H1 (cell line): ENCODE data around the gene OR52E8. TPM values are rescaled to one million over a fixed set of nuclear protein-coding genes. Genes with fewer than 3 reads are reported as not detected.
A peak's percentile ranks its signal among the peaks of the same experiment; 100 is the strongest.

Source experiments
- CTCF ChIA-PET: fragments of 300-600 bp; sonication (Branson Sonifier 250); formaldehyde crosslinking; loops from one replicate; lab custom pipeline; 2021; ENCODE audit not compliant: partially characterized antibody; lab: Charles Lee
- POLR2A ChIA-PET: fragments of 300-600 bp; sonication (Branson Sonifier 250); formaldehyde crosslinking; loops from one replicate; lab custom pipeline; 2021; ENCODE audit warnings: inconsistent platforms; ENCODE audit not compliant: partially characterized antibody; lab: Charles Lee
- DNase-seq, 2 experiments: peaks; one replicate each; pipeline versions ENCODE4 v3.0.0 to v3.0.0-alpha.2; 2010 to 2022; ENCODE audit warnings: low spot score in 2 of 2, low read depth in 1 of 2, mixed read lengths in 1 of 2
- FAIRE-seq: peaks from 2 replicates; lab custom pipeline; 2011; peaks lifted over from hg19 to GRCh38; lab: Jason Lieb, UNC
- H2AFZ ChIP-seq: 2 replicates; pipeline ENCODE4 v1.8.1; 2012; ENCODE audit warnings: low read length, inconsistent platforms
- H2AK5ac ChIP-seq: 2 replicates; pipeline ENCODE4 v1.6.1; 2013; ENCODE audit warnings: low read depth, low read length
- H2BK120ac ChIP-seq: replicated peaks from 2 replicates; pipeline ENCODE3; 2013; ENCODE audit warnings: low read depth, low read length, inconsistent platforms
- H2BK12ac ChIP-seq: 2 replicates; pipeline ENCODE4 v1.6.1; 2013; ENCODE audit warnings: low read depth, low read length
- H2BK15ac ChIP-seq: 2 replicates; pipeline ENCODE4 v1.6.1; 2013; ENCODE audit warnings: low read length
- H2BK20ac ChIP-seq: 2 replicates; pipeline ENCODE4 v1.6.1; 2013; ENCODE audit warnings: low read length
- H2BK5ac ChIP-seq: 2 replicates; pipeline ENCODE4 v1.6.1; 2013; ENCODE audit warnings: low read depth, low read length
- H3K14ac ChIP-seq: 2 replicates; pipeline ENCODE4 v1.6.1; 2013; ENCODE audit warnings: inconsistent platforms; ENCODE audit not compliant: insufficient read length
- H3K18ac ChIP-seq: 2 replicates; pipeline ENCODE4 v1.6.1; 2013; ENCODE audit warnings: low read length; ENCODE audit errors: extremely low read depth
- H3K23ac ChIP-seq: 2 replicates; pipeline ENCODE4 v1.6.1; 2013; ENCODE audit warnings: inconsistent platforms; ENCODE audit not compliant: insufficient read length
- H3K23me2 ChIP-seq: 2 replicates; pipeline ENCODE4 v1.6.1; 2013; ENCODE audit warnings: low read depth, low read length
- H3K27ac ChIP-seq: 2 replicates; pipeline ENCODE4 v1.6.1; 2011; ENCODE audit warnings: low read depth, low read length, inconsistent platforms
- H3K27me3 ChIP-seq, 4 experiments: replicated peaks in 1 of 4; 1 replicate in 1 of 4; 2 replicates in 3 of 4; pipeline versions ENCODE4 v1.6.1 to v1.8.1; 2011 to 2013; ENCODE audit warnings: low read length in 3 of 4, mild to moderate bottlenecking in 3 of 4, inconsistent platforms in 2 of 4, mixed read lengths in 2 of 4, moderate library complexity in 1 of 4; ENCODE audit not compliant: control insufficient read depth in 3 of 4, insufficient read depth in 3 of 4; ENCODE audit errors: extremely low read depth in 1 of 4
- H3K36me3 ChIP-seq, 4 experiments: 2 replicates each; pipeline versions ENCODE4 v1.6.1 to v1.8.1; 2011 to 2013; ENCODE audit warnings: mild to moderate bottlenecking in 4 of 4, low read length in 3 of 4, moderate library complexity in 2 of 4, control low read depth in 1 of 4, inconsistent platforms in 1 of 4; ENCODE audit not compliant: insufficient read depth in 4 of 4, control insufficient read depth in 2 of 4
- H3K4ac ChIP-seq: replicated peaks from 2 replicates; pipeline ENCODE3; 2013; ENCODE audit warnings: low read length, low read depth, mixed read lengths, inconsistent platforms; ENCODE audit not compliant: insufficient read length
- H3K4me1 ChIP-seq, 4 experiments: replicated peaks in 1 of 4; 1 replicate in 1 of 4; 2 replicates in 3 of 4; pipeline versions ENCODE4 v1.6.1 to v1.8.1; 2011 to 2013; ENCODE audit warnings: low read length in 3 of 4, inconsistent platforms in 2 of 4, mixed read lengths in 1 of 4; ENCODE audit not compliant: insufficient read depth in 4 of 4, control insufficient read depth in 3 of 4
- H3K4me2 ChIP-seq, 2 experiments: 2 replicates each; pipeline versions ENCODE4 v1.6.1 to v1.8.1; 2011 to 2013; ENCODE audit warnings: low read depth in 2 of 2, low read length in 2 of 2, control low read depth in 1 of 2, inconsistent platforms in 1 of 2, mild to moderate bottlenecking in 1 of 2; ENCODE audit not compliant: insufficient read depth in 1 of 2
- H3K4me3 ChIP-seq, 4 experiments: fragments of 200-600, 300-600 bp in 1 of 4; sonication (generic), shearing (Covaris generic), sonication (Bioruptor Twin) in 1 of 4; 2 replicates each; pipeline versions ENCODE4 v1.5.1 to v1.8.1; 2011 to 2016; ENCODE audit warnings: low read length in 4 of 4, low read depth in 3 of 4, control low read depth in 2 of 4, inconsistent platforms in 2 of 4, mild to moderate bottlenecking in 2 of 4, mixed read lengths in 1 of 4, moderate library complexity in 1 of 4; ENCODE audit not compliant: insufficient read depth in 2 of 4; ENCODE audit errors: extremely low read depth in 1 of 4
- H3K56ac ChIP-seq: replicated peaks from 2 replicates; pipeline ENCODE3; 2013; ENCODE audit warnings: low read depth, mild to moderate bottlenecking, mixed read lengths, low read length, inconsistent platforms; ENCODE audit not compliant: insufficient read length
- H3K79me1 ChIP-seq: 2 replicates; pipeline ENCODE4 v1.6.1; 2013; ENCODE audit warnings: low read depth, low read length, control low read depth
- H3K79me2 ChIP-seq, 2 experiments: 2 replicates each; pipeline versions ENCODE4 v1.6.1 to v1.8.1; 2012 to 2013; ENCODE audit warnings: low read length in 2 of 2, mild to moderate bottlenecking in 2 of 2, inconsistent platforms in 1 of 2; ENCODE audit not compliant: insufficient read depth in 2 of 2, control insufficient read depth in 1 of 2
- H3K9ac ChIP-seq, 4 experiments: replicated peaks in 1 of 4; 1 replicate in 1 of 4; 2 replicates in 3 of 4; pipeline versions ENCODE4 v1.6.1 to v1.8.1; 2011 to 2013; ENCODE audit warnings: low read depth in 3 of 4, low read length in 3 of 4, control low read depth in 2 of 4, mild to moderate bottlenecking in 2 of 4, moderate library complexity in 2 of 4, inconsistent platforms in 1 of 4; ENCODE audit errors: extremely low read depth in 1 of 4
- H3K9me3 ChIP-seq, 2 experiments: 2 replicates each; pipeline versions ENCODE4 v1.6.1 to v1.8.1; 2012 to 2013; ENCODE audit warnings: mild to moderate bottlenecking in 2 of 2, moderate library complexity in 2 of 2, control low read depth in 1 of 2, inconsistent platforms in 1 of 2, low read depth in 1 of 2, low read length in 1 of 2, mixed read lengths in 1 of 2; ENCODE audit not compliant: insufficient read depth in 2 of 2
- H4K20me1 ChIP-seq, 2 experiments: replicated peaks in 1 of 2; 2 replicates each; pipeline versions ENCODE3 to v1.8.1; 2011 to 2013; ENCODE audit warnings: inconsistent platforms in 2 of 2, low read length in 2 of 2, mild to moderate bottlenecking in 1 of 2; ENCODE audit not compliant: insufficient read depth in 2 of 2, control insufficient read depth in 1 of 2
- H4K5ac ChIP-seq: 2 replicates; pipeline ENCODE4 v1.6.1; 2013; ENCODE audit warnings: low read length, low read depth, mixed read lengths, inconsistent platforms; ENCODE audit not compliant: insufficient read length
- H4K8ac ChIP-seq: 2 replicates; pipeline ENCODE4 v1.8.0; 2013; ENCODE audit warnings: mild to moderate bottlenecking, moderate library complexity, low read length, inconsistent platforms; ENCODE audit not compliant: insufficient read depth; ENCODE audit errors: extremely low read depth
- H4K91ac ChIP-seq: replicated peaks from 2 replicates; pipeline ENCODE3; 2013; ENCODE audit warnings: low read length, mixed read lengths, inconsistent platforms; ENCODE audit not compliant: insufficient read length
- ASH2L ChIP-seq: fragments of 200-600, 300-600 bp; sonication (generic); IDR thresholded peaks from one replicate; pipeline ENCODE4 v1.7.1; 2017; ENCODE audit warnings: low read length
- HDAC2 ChIP-seq, 2 experiments: fragments of 300-600 bp in 1 of 2; sonication (generic) in 1 of 2; IDR thresholded peaks; 2 replicates each; pipeline ENCODE4 v1.6.1; 2011 to 2012; ENCODE audit warnings: low read depth in 2 of 2, low read length in 2 of 2, mild to moderate bottlenecking in 2 of 2, moderate library complexity in 2 of 2, borderline replicate concordance in 1 of 2, inconsistent platforms in 1 of 2
- PHF8 ChIP-seq: fragments of 200-600 bp; sonication (generic); conservative IDR thresholded peaks from 2 replicates; pipeline ENCODE4 v1.7.1; 2012; ENCODE audit warnings: low read depth, mild to moderate bottlenecking, inconsistent platforms, low read length, moderate library complexity
- SAP30 ChIP-seq: fragments of 300-600 bp; sonication (generic); IDR thresholded peaks from 2 replicates; pipeline ENCODE4 v1.7.1; 2012; ENCODE audit warnings: low read length, moderate library complexity, mild to moderate bottlenecking, inconsistent platforms; ENCODE audit not compliant: insufficient read depth, insufficient replicate concordance
- TAF7 ChIP-seq: optimal IDR thresholded peaks from 2 replicates; pipeline ENCODE3; 2011; ENCODE audit warnings: low read depth, mild to moderate bottlenecking, inconsistent platforms, low read length, moderate library complexity, borderline replicate concordance
- TCF12 ChIP-seq: IDR thresholded peaks from 2 replicates; pipeline ENCODE4 v1.6.1; 2011; ENCODE audit warnings: low read depth, mild to moderate bottlenecking, low read length
- WGBS, 2 experiments: shearing (Covaris generic) in 1 of 2; methylation state at CpG; one replicate each; pipeline versions ENCODE4 v1.1.6 to v1.1.7; 2013 to 2015; ENCODE audit warnings: low lambda C conversion rate in 2 of 2, mixed read lengths in 2 of 2, inconsistent platforms in 1 of 2, low coverage in 1 of 2, missing lambda C conversion rate in 1 of 2; ENCODE audit not compliant: insufficient replicate concordance in 2 of 2, insufficient coverage in 1 of 2, insufficient read length in 1 of 2; ENCODE audit errors: extremely low coverage in 1 of 2, missing lambda C conversion rate in 1 of 2; 5-methylcytosine and 5-hydroxymethylcytosine counted together
- polyA plus RNA-seq, 7 experiments: library from polyadenylated mRNA; depleted of rRNA in 3 of 7; stranded (reverse) in 5 of 7; unstranded in 2 of 7; fragments of >200 nt in 5 of 7; fragments of 200-250 nt in 2 of 7; gene quantifications; 1 replicate in 5 of 7; 2 replicates in 1 of 7; 4 replicates in 1 of 7; pipeline versions ENCODE4 v1.2.1 to v1.2.3, GENCODE V29; 2011 to 2013; ENCODE audit warnings: missing spikeins in 2 of 7, mixed read lengths in 2 of 7
- total RNA-seq: library from RNA; stranded (reverse); fragmentation: NEBNext Ultra II Directional; extraction: Animal tissue kit (Norgen Biotek cat#: 25700); gene quantifications from 2 replicates; pipeline ENCODE4 v1.2.1, GENCODE V29; 2021
- TF ChIP-seq, protein P1 (sequence below): IDR thresholded peaks from 2 replicates; pipeline ENCODE4 v1.6.1; 2012; ENCODE audit warnings: inconsistent platforms
- TF ChIP-seq, protein P2 (sequence below): IDR thresholded peaks from 2 replicates; pipeline ENCODE4 v1.6.1; 2012; ENCODE audit warnings: inconsistent platforms
- TF ChIP-seq, protein P3 (sequence below), 3 experiments: IDR thresholded peaks; 1 replicate in 2 of 3; 2 replicates in 1 of 3; pipeline versions ENCODE4 v1.5.1 to v1.6.1; 2011; ENCODE audit warnings: low read length in 3 of 3, mild to moderate bottlenecking in 3 of 3, inconsistent platforms in 2 of 3, low read depth in 1 of 3, moderate library complexity in 1 of 3; ENCODE audit not compliant: insufficient read depth in 1 of 3; ENCODE audit errors: control extremely low read depth in 1 of 3

Gene OR52E8
- total and polyA plus RNA-seq, 2 of the 8 experiments (the other 6 are each of a cell fraction or from before 2014, with no cell fraction given): not detected

DNA sequence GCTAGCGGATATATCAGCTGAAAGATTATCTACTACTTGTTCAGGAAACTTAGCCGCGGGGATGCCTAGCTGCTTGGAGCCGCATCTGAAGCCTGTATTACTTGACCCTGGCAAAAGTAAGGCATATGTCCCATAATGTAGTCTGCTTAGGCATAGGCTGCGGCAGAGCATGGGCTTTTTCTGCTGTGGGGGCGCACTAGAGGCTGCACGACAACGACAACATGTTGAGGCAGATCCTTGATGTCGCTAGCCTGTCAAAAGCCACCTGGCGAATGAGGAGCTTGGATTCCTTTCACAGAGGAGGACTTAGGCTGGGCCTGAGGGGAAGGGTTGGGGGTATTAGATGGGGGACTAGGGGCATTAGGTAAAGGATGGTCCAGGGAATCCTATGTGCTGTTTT lies 49.9 kb downstream of the OR52E8 start:
- Histone ChIP-seq H4K91ac (no peak overlapping the region), H2BK20ac (no peak overlapping the region), H3K23me2 (peaks cover 5% of the 10 kb centered on the region; the same call in 1 of the 2 replicates), H2BK120ac (no peak overlapping the region), H4K5ac (no peak overlapping the region), H3K14ac (no peak overlapping the region), H2BK12ac (no peak overlapping the region), H3K4me3 (no peak overlapping the region), H2AK5ac (no peak overlapping the region), H2AFZ (0 out of 2 replicates have a peak overlapping the region, but pooled peaks have one; percentile 5), H3K36me3 (no peaks in the 10 kb centered on the region), H3K18ac (no peak overlapping the region), H3K79me1 (no peaks in the 10 kb centered on the region), H3K27ac (no peak overlapping the region), H3K23ac (no peak overlapping the region), H3K4me1 (peaks cover 0 to 7% (median 1%) of the 10 kb centered on the region in 4 experiments; a peak in 2 of 7 replicates), H3K4ac (no peak overlapping the region), H4K8ac (no peak overlapping the region), H3K9me3 (no peaks in the 10 kb centered on the region), H3K27me3 (no peaks in the 10 kb centered on the region), H3K4me2 (no peak overlapping the region; a peak in 1 of 4 replicates), H2BK15ac (no peak overlapping the region), H3K9ac (no peak overlapping the region), H2BK5ac (no peak overlapping the region), H3K56ac (no peak overlapping the region), H3K79me2 (no peaks in the 10 kb centered on the region), H4K20me1 (no peaks in the 10 kb centered on the region)
- 50% methylated on average over 10 of the region's 10 CpGs; no CpG with 5 or more reads in 1 of the 2 experiments for WGBS, 2 experiments
- ChIA-PET POLR2A (no interaction called here), CTCF (interaction anchor here (0.6 to 1.6 kb wide), 19 partner anchors 10 to 693 kb away, joined by 3 to 8 read pairs (median 3); partner anchors contain the start of gene OR52N5)
- peak in 1 of 2 experiments; percentile 56 for DNase-seq
- no peak for FAIRE-seq
- TF ChIP-seq PHF8 (no peak), ASH2L (no peak), SAP30 (no peak), TCF12 (no peak), TAF7 (no peak), HDAC2 (IDR thresholded peaks at IDR 0.05; ENCODE audit: borderline replicate concordance in 1 of 2, low read depth in 2 of 2, low read length in 2 of 2) (no peak)
- TF ChIP-seq, protein P1, sequence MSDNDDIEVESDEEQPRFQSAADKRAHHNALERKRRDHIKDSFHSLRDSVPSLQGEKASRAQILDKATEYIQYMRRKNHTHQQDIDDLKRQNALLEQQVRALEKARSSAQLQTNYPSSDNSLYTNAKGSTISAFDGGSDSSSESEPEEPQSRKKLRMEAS: 0 out of 2 replicates have a peak, but pooled peaks have one; percentile 18
- TF ChIP-seq, protein P2, sequence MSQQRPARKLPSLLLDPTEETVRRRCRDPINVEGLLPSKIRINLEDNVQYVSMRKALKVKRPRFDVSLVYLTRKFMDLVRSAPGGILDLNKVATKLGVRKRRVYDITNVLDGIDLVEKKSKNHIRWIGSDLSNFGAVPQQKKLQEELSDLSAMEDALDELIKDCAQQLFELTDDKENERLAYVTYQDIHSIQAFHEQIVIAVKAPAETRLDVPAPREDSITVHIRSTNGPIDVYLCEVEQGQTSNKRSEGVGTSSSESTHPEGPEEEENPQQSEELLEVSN: no peak
- TF ChIP-seq, protein P3, sequence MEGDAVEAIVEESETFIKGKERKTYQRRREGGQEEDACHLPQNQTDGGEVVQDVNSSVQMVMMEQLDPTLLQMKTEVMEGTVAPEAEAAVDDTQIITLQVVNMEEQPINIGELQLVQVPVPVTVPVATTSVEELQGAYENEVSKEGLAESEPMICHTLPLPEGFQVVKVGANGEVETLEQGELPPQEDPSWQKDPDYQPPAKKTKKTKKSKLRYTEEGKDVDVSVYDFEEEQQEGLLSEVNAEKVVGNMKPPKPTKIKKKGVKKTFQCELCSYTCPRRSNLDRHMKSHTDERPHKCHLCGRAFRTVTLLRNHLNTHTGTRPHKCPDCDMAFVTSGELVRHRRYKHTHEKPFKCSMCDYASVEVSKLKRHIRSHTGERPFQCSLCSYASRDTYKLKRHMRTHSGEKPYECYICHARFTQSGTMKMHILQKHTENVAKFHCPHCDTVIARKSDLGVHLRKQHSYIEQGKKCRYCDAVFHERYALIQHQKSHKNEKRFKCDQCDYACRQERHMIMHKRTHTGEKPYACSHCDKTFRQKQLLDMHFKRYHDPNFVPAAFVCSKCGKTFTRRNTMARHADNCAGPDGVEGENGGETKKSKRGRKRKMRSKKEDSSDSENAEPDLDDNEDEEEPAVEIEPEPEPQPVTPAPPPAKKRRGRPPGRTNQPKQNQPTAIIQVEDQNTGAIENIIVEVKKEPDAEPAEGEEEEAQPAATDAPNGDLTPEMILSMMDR (IDR thresholded peaks at IDR 0.05; ENCODE audit: control extremely low read depth in 1 of 3, insufficient read depth in 1 of 3, low read depth in 1 of 3, low read length in 3 of 3): peak in 2 of 3 experiments; percentile 41 to 43; a peak in 2 of 4 replicates
